ENCODE measurements around the gene TMCC2. TPM values are rescaled to one million over a fixed set of nuclear protein-coding genes. Genes with fewer than 3 reads are reported as not detected.

Gene TMCC2
- total RNA-seq, 4 donors from 2014 or later, result 0.33 to 2.1 (median 1.1) TPM

GRCh38 chr1:205249651-205250050, 21.9 kb downstream of the TMCC2 start:
- TF ChIP-seq, protein P1, sequence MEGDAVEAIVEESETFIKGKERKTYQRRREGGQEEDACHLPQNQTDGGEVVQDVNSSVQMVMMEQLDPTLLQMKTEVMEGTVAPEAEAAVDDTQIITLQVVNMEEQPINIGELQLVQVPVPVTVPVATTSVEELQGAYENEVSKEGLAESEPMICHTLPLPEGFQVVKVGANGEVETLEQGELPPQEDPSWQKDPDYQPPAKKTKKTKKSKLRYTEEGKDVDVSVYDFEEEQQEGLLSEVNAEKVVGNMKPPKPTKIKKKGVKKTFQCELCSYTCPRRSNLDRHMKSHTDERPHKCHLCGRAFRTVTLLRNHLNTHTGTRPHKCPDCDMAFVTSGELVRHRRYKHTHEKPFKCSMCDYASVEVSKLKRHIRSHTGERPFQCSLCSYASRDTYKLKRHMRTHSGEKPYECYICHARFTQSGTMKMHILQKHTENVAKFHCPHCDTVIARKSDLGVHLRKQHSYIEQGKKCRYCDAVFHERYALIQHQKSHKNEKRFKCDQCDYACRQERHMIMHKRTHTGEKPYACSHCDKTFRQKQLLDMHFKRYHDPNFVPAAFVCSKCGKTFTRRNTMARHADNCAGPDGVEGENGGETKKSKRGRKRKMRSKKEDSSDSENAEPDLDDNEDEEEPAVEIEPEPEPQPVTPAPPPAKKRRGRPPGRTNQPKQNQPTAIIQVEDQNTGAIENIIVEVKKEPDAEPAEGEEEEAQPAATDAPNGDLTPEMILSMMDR (IDR thresholded peaks at IDR 0.05; ENCODE audit: low read depth), result no peak

DNA sequence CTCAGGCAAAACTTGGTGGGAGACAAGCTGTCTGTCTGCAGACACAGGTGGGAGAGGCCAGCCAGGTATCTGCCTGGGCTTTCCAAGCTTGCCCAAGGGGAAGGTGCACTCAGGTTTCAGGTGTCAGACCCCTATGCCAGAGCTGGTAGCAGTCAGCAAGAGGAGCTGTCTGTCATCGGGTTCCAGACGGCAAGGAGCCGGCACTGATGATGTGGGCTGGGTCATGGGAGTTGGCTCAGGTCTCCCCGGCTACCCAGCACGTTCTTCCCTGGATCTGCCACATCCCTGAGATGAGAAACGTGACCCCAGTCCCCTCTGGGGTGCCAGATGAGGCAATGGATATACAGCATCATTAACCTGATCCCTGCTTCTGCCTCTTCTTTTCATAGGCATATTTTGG, 23.0 kb downstream of the TMCC2 start:
- TF ChIP-seq, protein P1 (IDR thresholded peaks at IDR 0.05; ENCODE audit: low read depth), result no peak

GRCh38 chr1:205251576-205251975, 23.8 kb downstream of the TMCC2 start:
- TF ChIP-seq, protein P1 (IDR thresholded peaks at IDR 0.05; ENCODE audit: low read depth), result no peak

DNA sequence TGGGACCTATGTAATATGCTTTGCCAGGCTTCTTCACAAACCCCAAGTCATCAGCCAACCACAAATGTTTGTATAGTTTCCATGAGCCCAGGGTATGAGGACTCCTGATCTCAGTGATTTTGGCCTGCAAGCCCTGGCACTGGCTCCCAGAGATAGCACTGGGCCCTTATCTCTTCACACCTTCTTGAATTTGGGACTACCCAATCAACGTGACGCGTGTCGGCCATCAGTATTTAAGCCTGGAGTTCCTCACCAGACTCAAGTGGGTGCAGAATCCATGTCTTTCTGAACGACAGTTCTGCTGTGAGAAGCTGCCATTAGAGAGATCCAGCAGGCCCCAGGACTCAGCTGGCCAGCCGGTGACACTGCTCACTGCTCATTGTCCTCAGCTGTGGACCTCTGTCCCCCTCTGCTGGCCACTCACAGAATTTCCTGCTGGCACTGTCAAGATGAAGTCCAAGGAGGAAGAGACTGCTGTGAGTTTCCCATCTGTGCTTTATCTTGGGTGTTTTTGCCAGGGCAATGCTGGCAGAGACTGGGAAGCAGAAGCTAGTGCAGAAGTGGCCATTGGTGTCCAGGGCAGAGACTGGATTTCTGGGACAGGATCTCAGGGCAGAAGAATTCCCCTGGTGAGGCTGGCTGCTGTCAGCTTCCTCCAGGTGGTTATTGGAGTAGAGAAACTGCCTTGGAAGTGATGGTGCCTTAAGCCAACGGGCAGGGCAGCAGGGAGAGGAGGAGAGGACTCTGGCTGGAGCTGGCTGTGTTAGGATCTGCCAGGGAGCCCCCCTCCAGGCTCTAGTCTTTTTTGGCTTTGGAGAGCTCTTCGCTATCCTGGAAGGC, 28.4 kb downstream of the TMCC2 start:
- TF ChIP-seq, protein P1 (IDR thresholded peaks at IDR 0.05; ENCODE audit: low read depth), result no peak

- TF ChIP-seq, protein P1 (IDR thresholded peaks at IDR 0.05; ENCODE audit: low read depth), result no peak
Observed at GRCh38 chr1:205256951-205257625, 29.3 kb downstream of the TMCC2 start.

GRCh38 chr1:205257735-205258134, 30.0 kb downstream of the TMCC2 start:
- TF ChIP-seq, protein P1 (IDR thresholded peaks at IDR 0.05; ENCODE audit: low read depth), result no peak

GRCh38 chr1:205258261-205258691, 30.5 kb downstream of the TMCC2 start:
- TF ChIP-seq, protein P1 (IDR thresholded peaks at IDR 0.05; ENCODE audit: low read depth), result no peak

Data from subcutaneous adipose tissue (tissue), 4 donors.